Uterus (tissue), 2 donors: Measurements from ENCODE around the gene TGM2.

Experiments
- POLR2A ChIP-seq, 2 donors: fragments of 450-650 bp; IDR thresholded peaks; one replicate each; pipeline ENCODE4 v1.6.1; 2016; ENCODE audit warnings: antibody characterized with exemption in 2 of 2, mild to moderate bottlenecking in 1 of 2, moderate library complexity in 1 of 2
- TF ChIP-seq, protein P1 (sequence below), 4 experiments: fragments of 200-600 bp in 2 of 4; fragments of 450-650 bp in 2 of 4; sonication (generic) in 2 of 4; IDR thresholded peaks; one replicate each; pipeline ENCODE4 v1.5.1; 2016 to 2019; ENCODE audit warnings: antibody characterized with exemption in 4 of 4, mild to moderate bottlenecking in 2 of 4, moderate library complexity in 1 of 4

DNA sequence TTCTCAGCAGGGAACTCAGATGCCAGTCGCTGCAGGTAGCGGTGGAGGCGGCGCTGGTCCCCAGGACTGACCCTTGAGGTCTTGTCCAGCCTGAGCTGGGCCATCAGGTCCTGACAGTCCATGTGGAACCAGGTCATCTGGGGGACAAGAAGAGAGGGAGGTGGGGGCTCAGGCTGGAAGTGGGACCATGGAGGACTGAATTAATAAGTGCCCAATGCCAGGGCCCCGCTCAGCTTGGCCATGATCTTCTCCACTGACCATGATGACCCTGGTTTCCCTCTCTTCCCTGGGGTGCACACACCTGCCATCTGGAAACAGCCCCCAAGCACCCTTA is 48.5 kb upstream of the TGM2 start:
- TF ChIP-seq, protein P1, sequence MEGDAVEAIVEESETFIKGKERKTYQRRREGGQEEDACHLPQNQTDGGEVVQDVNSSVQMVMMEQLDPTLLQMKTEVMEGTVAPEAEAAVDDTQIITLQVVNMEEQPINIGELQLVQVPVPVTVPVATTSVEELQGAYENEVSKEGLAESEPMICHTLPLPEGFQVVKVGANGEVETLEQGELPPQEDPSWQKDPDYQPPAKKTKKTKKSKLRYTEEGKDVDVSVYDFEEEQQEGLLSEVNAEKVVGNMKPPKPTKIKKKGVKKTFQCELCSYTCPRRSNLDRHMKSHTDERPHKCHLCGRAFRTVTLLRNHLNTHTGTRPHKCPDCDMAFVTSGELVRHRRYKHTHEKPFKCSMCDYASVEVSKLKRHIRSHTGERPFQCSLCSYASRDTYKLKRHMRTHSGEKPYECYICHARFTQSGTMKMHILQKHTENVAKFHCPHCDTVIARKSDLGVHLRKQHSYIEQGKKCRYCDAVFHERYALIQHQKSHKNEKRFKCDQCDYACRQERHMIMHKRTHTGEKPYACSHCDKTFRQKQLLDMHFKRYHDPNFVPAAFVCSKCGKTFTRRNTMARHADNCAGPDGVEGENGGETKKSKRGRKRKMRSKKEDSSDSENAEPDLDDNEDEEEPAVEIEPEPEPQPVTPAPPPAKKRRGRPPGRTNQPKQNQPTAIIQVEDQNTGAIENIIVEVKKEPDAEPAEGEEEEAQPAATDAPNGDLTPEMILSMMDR (IDR thresholded peaks at IDR 0.05) = no peak
- TF ChIP-seq POLR2A (IDR thresholded peaks at IDR 0.05) = no peak
